GM12801 (cell line): Measurements from ENCODE around the gene CATSPERZ.

Experiments used
- CTCF ChIP-seq: IDR thresholded peaks from one replicate; pipeline ENCODE4 v1.5.1; 2011; ENCODE audit warnings: control low read depth; ENCODE audit not compliant: insufficient read length; ENCODE audit errors: extremely low read depth

The CATSPERZ gene

GRCh38 chr11:64327375-64327774, 27.2 kb downstream of the CATSPERZ start:
- no peak for TF ChIP-seq CTCF

GRCh38 chr11:64327993-64328392, 27.8 kb downstream of the CATSPERZ start:
- TF ChIP-seq CTCF: no peak

- no peak for TF ChIP-seq CTCF
These were observed 30.7 kb downstream of the CATSPERZ start for GRCh38 chr11:64330888-64331287.

- TF ChIP-seq CTCF: no peak
These were observed 31.6 kb downstream of the CATSPERZ start for GRCh38 chr11:64331569-64332371.

GRCh38 chr11:64333556-64333955, 33.4 kb downstream of the CATSPERZ start:
- no peak for TF ChIP-seq CTCF

GRCh38 chr11:64334764-64335735, 34.9 kb downstream of the CATSPERZ start:
- TF ChIP-seq CTCF: no peak

GRCh38 chr11:64337538-64338249, 37.5 kb downstream of the CATSPERZ start:
- TF ChIP-seq CTCF: no peak
